Suprapubic skin (tissue), 4 donors: ENCODE results near the gene MYH14.

Experiments used
- CTCF ChIP-seq, 2 donors: fragments of 200-600 bp in 1 of 2; fragments of 450-650 bp in 1 of 2; sonication (generic) in 1 of 2; IDR thresholded peaks; one replicate each; pipeline ENCODE4 v1.5.1; 2016 to 2019; ENCODE audit warnings: antibody characterized with exemption in 2 of 2, mild to moderate bottlenecking in 1 of 2, moderate library complexity in 1 of 2
- POLR2A ChIP-seq, 2 donors: fragments of 450-650 bp; IDR thresholded peaks; one replicate each; pipeline ENCODE4 v1.6.1; 2017; ENCODE audit warnings: antibody characterized with exemption in 2 of 2, mild to moderate bottlenecking in 2 of 2, moderate library complexity in 2 of 2
- POLR2AphosphoS5 ChIP-seq, 3 donors: sonication (generic); formaldehyde crosslinking; IDR thresholded peaks; one replicate each; pipeline ENCODE4 v1.6.1; 2017; ENCODE audit warnings: antibody characterized with exemption in 3 of 3

- TF ChIP-seq CTCF (IDR thresholded peaks at IDR 0.05) (no peak), POLR2AphosphoS5 (IDR thresholded peaks at IDR 0.05) (no peak), POLR2A (IDR thresholded peaks at IDR 0.05) (no peak)
Observed at GRCh38 chr19:50285833-50286232, 82.4 kb downstream of the MYH14 start.
